ENCODE results near the gene NOTUM.
A peak's percentile ranks its signal among the peaks of the same experiment; 100 is the strongest.

Gene NOTUM

GRCh38 chr17:81902653-81903414, 58.2 kb downstream of the NOTUM start:
- peaks cover 0 to 19% (median 11%) of the 10 kb centered on the region in 5 donors for H3K4me1 ChIP-seq (ENCODE audit: control insufficient read depth in 5 of 5, insufficient read depth in 5 of 5, low read length in 5 of 5)
- no peaks in the 10 kb centered on the region for H3K9me3 ChIP-seq (ENCODE audit: control insufficient read depth in 5 of 5, low read length in 5 of 5)
- H3K36me3 ChIP-seq (ENCODE audit: control insufficient read depth in 5 of 5, insufficient read depth in 5 of 5, low read length in 5 of 5): peaks cover 0 to 67% (median 52%) of the 10 kb centered on the region in 5 donors
- peaks cover 0 to 3% (median 0%) of the 10 kb centered on the region in 5 donors for H3K27me3 ChIP-seq (ENCODE audit: control insufficient read depth in 5 of 5, insufficient read depth in 4 of 5, low read length in 5 of 5)
- H3K27ac ChIP-seq (ENCODE audit: low read depth, low read length): no peak overlapping the region
- peak overlapping the region in 2 of 5 donors; percentile 47 to 52 for H3K4me3 ChIP-seq (ENCODE audit: low read depth in 1 of 5, low read length in 5 of 5)
- peak overlapping the region in 1 of 5 donors; percentile 25 for H3K9ac ChIP-seq (ENCODE audit: low read length in 5 of 5)

All from subcutaneous abdominal adipose tissue (tissue), 5 donors.